MM.1S (cell line): ENCODE data around the gene LIME1.

Experiments
- DNase-seq: peaks from one replicate; pipeline ENCODE4 v3.0.0-alpha.2; 2015
- H2AFZ ChIP-seq: fragments of 300-600 bp; sonication (generic); 2 replicates; pipeline ENCODE4 v1.6.0; 2016; ENCODE audit warnings: antibody characterized with exemption, low read length
- H3F3A ChIP-seq: fragments of 300-600 bp; sonication (generic); 2 replicates; pipeline ENCODE4 v1.6.1; 2016; ENCODE audit warnings: mild to moderate bottlenecking, antibody characterized with exemption, low read length, moderate library complexity, mixed read lengths; ENCODE audit not compliant: insufficient read depth
- H3K27ac ChIP-seq: fragments of 300-600 bp; sonication (generic); 2 replicates; pipeline ENCODE4 v1.5.1; 2016; ENCODE audit warnings: mild to moderate bottlenecking, low read length
- H3K27me3 ChIP-seq: fragments of 300-600 bp; sonication (generic); replicated peaks from 2 replicates; pipeline ENCODE4 v1.6.0; 2016; ENCODE audit warnings: low read length; ENCODE audit not compliant: insufficient read depth
- H3K36me3 ChIP-seq: fragments of 300-600 bp; sonication (generic); replicated peaks from 2 replicates; pipeline ENCODE4 v1.6.1; 2016; ENCODE audit warnings: mild to moderate bottlenecking, low read length, mixed read lengths; ENCODE audit not compliant: insufficient read depth
- H3K4me1 ChIP-seq: fragments of 300-600 bp; sonication (generic); 2 replicates; pipeline ENCODE4 v1.6.1; 2016; ENCODE audit warnings: low read length, mixed read lengths
- H3K4me2 ChIP-seq: fragments of 300-600 bp; sonication (generic); 2 replicates; pipeline ENCODE4 v1.6.0; 2016; ENCODE audit warnings: low read depth, low read length
- H3K4me3 ChIP-seq: fragments of 300-600 bp; sonication (generic); 2 replicates; pipeline ENCODE4 v1.5.1; 2016; ENCODE audit warnings: low read length, mixed read lengths
- H3K79me2 ChIP-seq: fragments of 300-600 bp; sonication (generic); 2 replicates; pipeline ENCODE4 v1.6.1; 2016; ENCODE audit warnings: mixed run types, low read length, mixed read lengths
- H3K9ac ChIP-seq: fragments of 300-600 bp; sonication (generic); 2 replicates; pipeline ENCODE4 v1.6.1; 2016; ENCODE audit warnings: low read length, mixed read lengths
- H3K9me2 ChIP-seq: fragments of 300-600 bp; sonication (generic); replicated peaks from 2 replicates; pipeline ENCODE4 v1.6.1; 2016; ENCODE audit warnings: mild to moderate bottlenecking, low read length, mixed read lengths; ENCODE audit not compliant: insufficient read depth
- H3K9me3 ChIP-seq: fragments of 300-600 bp; sonication (generic); replicated peaks from 2 replicates; pipeline ENCODE4 v1.6.1; 2016; ENCODE audit warnings: mild to moderate bottlenecking, low read length, mixed read lengths; ENCODE audit not compliant: insufficient read depth
- H4K20me1 ChIP-seq: fragments of 300-600 bp; sonication (generic); 2 replicates; pipeline ENCODE4 v1.6.1; 2016; ENCODE audit warnings: mild to moderate bottlenecking, low read length, moderate library complexity, mixed read lengths; ENCODE audit not compliant: insufficient read depth
- EZH2 ChIP-seq: fragments of 300-600 bp; sonication (generic); optimal IDR thresholded peaks from 2 replicates; pipeline ENCODE3; 2017; ENCODE audit warnings: low read depth, mild to moderate bottlenecking, antibody characterized with exemption, low read length, mixed read lengths
- EZH2phosphoT487 ChIP-seq: fragments of 300-600 bp; sonication (generic); IDR thresholded peaks from 2 replicates; pipeline ENCODE4 v1.6.1; 2018; ENCODE audit warnings: antibody characterized with exemption, low read length
- TF ChIP-seq, protein P1 (sequence below): fragments of 300-600 bp; sonication (generic); IDR thresholded peaks from 2 replicates; pipeline ENCODE4 v1.5.1; 2016; ENCODE audit warnings: antibody characterized with exemption, low read length, mixed read lengths

Gene LIME1

DNA sequence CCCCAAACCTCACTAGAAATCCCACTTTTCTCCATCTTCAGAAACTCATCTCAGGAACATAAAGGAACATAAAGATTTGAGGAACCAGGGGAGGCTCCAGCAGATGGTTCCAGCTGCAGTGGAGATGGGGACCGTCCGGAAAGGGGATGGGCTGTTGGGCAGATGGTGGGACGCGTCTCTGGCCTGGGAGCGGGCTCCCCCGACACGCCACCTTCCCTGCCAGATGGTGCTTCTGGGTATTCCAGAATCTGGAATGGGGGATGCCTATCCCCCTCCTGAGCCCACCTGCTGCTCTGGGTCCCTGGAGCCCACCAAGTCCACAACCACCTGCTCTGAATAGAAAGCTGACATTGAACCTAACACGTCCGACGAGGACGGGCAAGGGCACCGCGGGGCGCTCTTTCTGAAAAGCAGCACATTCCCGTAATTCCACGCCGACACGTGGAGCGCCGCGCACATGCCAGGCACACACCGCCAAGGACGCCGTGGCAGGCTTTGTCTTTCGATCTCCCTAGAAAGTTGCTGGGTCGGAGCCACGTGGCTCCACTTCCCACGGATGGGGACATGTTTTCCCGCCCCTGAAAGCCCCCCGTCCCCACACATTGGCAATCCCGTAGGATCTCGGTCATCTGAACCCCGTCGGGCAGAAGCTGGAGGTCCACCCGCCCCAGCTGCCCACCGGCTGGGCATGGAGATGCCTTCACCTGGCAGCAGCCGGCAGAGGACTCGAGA is 30.4 kb downstream of the LIME1 start:
- Histone ChIP-seq H3K4me1 (no peaks in the 10 kb centered on the region), H3K4me3 (no peak overlapping the region), H3K4me2 (no peak overlapping the region), H3K9me2 (no peaks in the 10 kb centered on the region), H3K27me3 (peaks cover 91% of the 10 kb centered on the region), H3K79me2 (no peaks in the 10 kb centered on the region), H3K36me3 (no peaks in the 10 kb centered on the region), H4K20me1 (no peaks in the 10 kb centered on the region), H2AFZ (no peak overlapping the region), H3K27ac (no peak overlapping the region), H3F3A (no peaks in the 10 kb centered on the region), H3K9me3 (no peaks in the 10 kb centered on the region), H3K9ac (no peak overlapping the region)
- TF ChIP-seq EZH2: no peak
- no peak for TF ChIP-seq EZH2phosphoT487
- TF ChIP-seq, protein P1, sequence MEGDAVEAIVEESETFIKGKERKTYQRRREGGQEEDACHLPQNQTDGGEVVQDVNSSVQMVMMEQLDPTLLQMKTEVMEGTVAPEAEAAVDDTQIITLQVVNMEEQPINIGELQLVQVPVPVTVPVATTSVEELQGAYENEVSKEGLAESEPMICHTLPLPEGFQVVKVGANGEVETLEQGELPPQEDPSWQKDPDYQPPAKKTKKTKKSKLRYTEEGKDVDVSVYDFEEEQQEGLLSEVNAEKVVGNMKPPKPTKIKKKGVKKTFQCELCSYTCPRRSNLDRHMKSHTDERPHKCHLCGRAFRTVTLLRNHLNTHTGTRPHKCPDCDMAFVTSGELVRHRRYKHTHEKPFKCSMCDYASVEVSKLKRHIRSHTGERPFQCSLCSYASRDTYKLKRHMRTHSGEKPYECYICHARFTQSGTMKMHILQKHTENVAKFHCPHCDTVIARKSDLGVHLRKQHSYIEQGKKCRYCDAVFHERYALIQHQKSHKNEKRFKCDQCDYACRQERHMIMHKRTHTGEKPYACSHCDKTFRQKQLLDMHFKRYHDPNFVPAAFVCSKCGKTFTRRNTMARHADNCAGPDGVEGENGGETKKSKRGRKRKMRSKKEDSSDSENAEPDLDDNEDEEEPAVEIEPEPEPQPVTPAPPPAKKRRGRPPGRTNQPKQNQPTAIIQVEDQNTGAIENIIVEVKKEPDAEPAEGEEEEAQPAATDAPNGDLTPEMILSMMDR: no peak
- no peak for DNase-seq

DNA sequence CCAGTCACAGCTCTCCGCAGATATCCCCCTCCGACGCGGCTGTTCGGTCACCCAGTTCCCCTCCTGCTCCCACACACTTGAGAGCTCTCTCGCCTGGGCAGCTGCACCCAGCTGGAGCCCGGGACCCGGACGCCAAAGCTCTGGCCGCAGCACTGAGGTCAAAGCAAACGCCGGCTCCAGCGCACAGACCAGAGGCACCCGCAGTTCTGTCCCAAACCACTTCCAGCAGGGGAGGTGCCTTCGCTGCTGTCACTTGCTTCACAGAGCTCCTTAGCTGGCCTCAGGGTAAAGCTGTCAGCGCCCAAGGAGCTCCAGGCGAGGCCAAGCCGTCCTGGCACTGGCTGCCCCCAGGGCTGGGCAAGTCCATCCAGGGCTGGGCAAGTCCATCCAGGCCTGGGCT is 31.0 kb downstream of the LIME1 start:
- H3K79me2 ChIP-seq: no peaks in the 10 kb centered on the region
- DNase-seq: no peak
- H3K4me1 ChIP-seq: no peaks in the 10 kb centered on the region
- H3K27ac ChIP-seq: no peak overlapping the region
- TF ChIP-seq EZH2: no peak
- H3K9me3 ChIP-seq: no peaks in the 10 kb centered on the region
- H3K27me3 ChIP-seq: peaks cover 87% of the 10 kb centered on the region
- H3K9me2 ChIP-seq: no peaks in the 10 kb centered on the region
- H3F3A ChIP-seq: no peaks in the 10 kb centered on the region
- H2AFZ ChIP-seq: no peak overlapping the region
- no peaks in the 10 kb centered on the region for H3K36me3 ChIP-seq
- no peaks in the 10 kb centered on the region for H4K20me1 ChIP-seq
- no peak overlapping the region for H3K4me2 ChIP-seq
- no peak overlapping the region for H3K4me3 ChIP-seq
- H3K9ac ChIP-seq: no peak overlapping the region

DNA sequence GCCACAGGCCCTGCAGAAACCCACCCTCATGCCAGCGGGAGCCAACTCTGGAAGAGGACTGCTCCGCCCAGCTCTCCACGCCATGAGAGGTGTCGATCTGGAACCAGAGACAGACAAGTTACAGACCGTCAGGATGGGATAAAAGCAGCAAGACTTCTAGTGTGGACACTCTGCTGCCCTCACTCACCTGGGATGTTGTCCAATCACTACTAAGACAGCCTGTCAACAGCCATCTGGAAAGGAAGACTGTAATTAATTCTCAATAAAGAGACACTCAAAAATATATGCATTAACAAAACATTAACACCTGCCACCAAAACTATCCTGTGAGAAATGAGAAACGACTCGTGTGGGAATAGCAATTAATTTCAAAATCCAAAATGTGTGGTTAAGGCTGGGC is 31.4 kb downstream of the LIME1 start:
- no peak overlapping the region for H3K4me3 ChIP-seq
- no peaks in the 10 kb centered on the region for H3K9me3 ChIP-seq
- no peaks in the 10 kb centered on the region for H3F3A ChIP-seq
- H3K27me3 ChIP-seq: peaks cover 83% of the 10 kb centered on the region
- TF ChIP-seq EZH2 (no peak), EZH2phosphoT487 (no peak)
- TF ChIP-seq, protein P1: no peak
- H4K20me1 ChIP-seq: no peaks in the 10 kb centered on the region
- no peak overlapping the region for H2AFZ ChIP-seq
- DNase-seq: no peak
- no peaks in the 10 kb centered on the region; the same call in 1 of the 2 replicates for H3K4me1 ChIP-seq
- H3K79me2 ChIP-seq: no peaks in the 10 kb centered on the region
- no peak overlapping the region for H3K4me2 ChIP-seq
- no peaks in the 10 kb centered on the region for H3K9me2 ChIP-seq
- no peak overlapping the region for H3K27ac ChIP-seq
- H3K36me3 ChIP-seq: no peaks in the 10 kb centered on the region
- H3K9ac ChIP-seq: no peak overlapping the region
